Adrenal gland (tissue), 12 donors: ENCODE data around the gene CLEC2A. TPM values are rescaled to one million over a fixed set of nuclear protein-coding genes. Genes with fewer than 3 reads are reported as not detected.

Experiments
- DNase-seq, 7 donors: peaks; one replicate each; pipeline ENCODE4 v3.0.0-alpha.2; 2019 to 2020
- H3K27ac ChIP-seq, 5 donors: fragments of 200-600 bp; sonication (generic) in 4 of 5; 1 replicate in 3 of 5; 2 replicates in 2 of 5; pipeline versions ENCODE4 v1.5.1 to v1.8.0; 2016 to 2020; ENCODE audit warnings: mild to moderate bottlenecking in 1 of 5
- H3K27me3 ChIP-seq: fragments of 200-600 bp; 2 replicates; pipeline ENCODE4 v1.8.0; 2021
- H3K36me3 ChIP-seq, 2 donors: fragments of 200-600 bp; replicated peaks in 1 of 2; 1 replicate in 1 of 2; 2 replicates in 1 of 2; pipeline versions ENCODE4 v1.5.1 to v1.8.0; 2018 to 2022
- H3K4me1 ChIP-seq, 2 donors: fragments of 200-600 bp; replicated peaks in 1 of 2; 1 replicate in 1 of 2; 2 replicates in 1 of 2; pipeline versions ENCODE4 v1.5.1 to v1.8.0; 2018 to 2021
- H3K4me3 ChIP-seq, 4 donors: fragments of 200-600 bp; sonication (generic) in 3 of 4; one replicate each; pipeline ENCODE4 v1.5.1; 2016 to 2018
- H3K9me3 ChIP-seq, 3 donors: fragments of 200-600 bp; sonication (generic) in 1 of 3; replicated peaks in 1 of 3; 1 replicate in 2 of 3; 2 replicates in 1 of 3; pipeline versions ENCODE4 v1.5.1 to v1.8.0; 2016 to 2021
- POLR2A ChIP-seq, 2 donors: fragments of 450-650 bp; IDR thresholded peaks; one replicate each; pipeline ENCODE4 v1.6.1; 2017; ENCODE audit warnings: antibody characterized with exemption in 2 of 2, mild to moderate bottlenecking in 2 of 2, moderate library complexity in 1 of 2
- WGBS, 4 donors: extraction: QIAGEN DNeasy Blood & Tissue Kit in 2 of 4; methylation state at CpG; one replicate each; pipeline versions ENCODE4 v1.1.5 to v1.1.7; 2013 to 2017; 5-methylcytosine and 5-hydroxymethylcytosine counted together
- intact Hi-C, 2 donors: fragments of 100-400 bp; cut with DNase I; formaldehyde crosslinking; loops; one replicate each; pipeline versions ENCODE4 v1.14.1 to v1.15.0; 2022 to 2023
- polyA plus RNA-seq, 3 donors: library from polyadenylated mRNA; stranded (reverse); fragments of 200-250 nt in 2 of 3; fragments of 350-450 nt in 1 of 3; fragmentation: Illumina TruSeq in 1 of 3; extraction: RNeasy Lipid Tissue Mini Kit (QIAGEN cat#74804) in 1 of 3; gene quantifications; one replicate each; pipeline ENCODE4 v1.2.3, GENCODE V29; 2013 to 2014
- total RNA-seq, 9 donors: library from RNA; depleted of rRNA in 4 of 9; stranded (reverse); fragments of >200 nt in 4 of 9; fragments of 120-200 nt in 1 of 9; fragmentation: NEBNext Ultra II Directional in 1 of 9; extraction: Animal tissue kit (Norgen Biotek cat#: 25700) in 1 of 9; gene quantifications; one replicate each; pipeline versions ENCODE4 v1.1.0 to v1.2.4, GENCODE V29; 2013 to 2023
- TF ChIP-seq, protein P1 (sequence below), 6 experiments: fragments of 450-650 bp in 4 of 6; fragments of 200-600 bp in 2 of 6; sonication (generic) in 1 of 6; IDR thresholded peaks; 1 replicate in 5 of 6; 2 replicates in 1 of 6; pipeline versions ENCODE4 v1.5.1 to v1.8.0; 2016 to 2021; ENCODE audit warnings: antibody characterized with exemption in 6 of 6, mild to moderate bottlenecking in 2 of 6, moderate library complexity in 1 of 6
- donor health status: healthy with polysubstance abuse.
- donor health status: Bipolar disorder and iron deficiency.
- donor health status: DM: yes; HTN: yes; CAD: no.
- donor health status: DM: no; HTN: no; CAD: no.
- donor health status: DM: no; HTN: no; CAD: no.
- donor health status: DM: yes; HTN: yes; CAD: no.

The CLEC2A gene
- total and polyA plus RNA-seq, 12 donors = not detected

- no peak for DNase-seq
- Histone ChIP-seq H3K27me3 (no peaks in the 10 kb centered on the region), H3K27ac (no peak overlapping the region), H3K36me3 (no peaks in the 10 kb centered on the region), H3K4me1 (no peaks in the 10 kb centered on the region), H3K4me3 (no peak overlapping the region), H3K9me3 (no peaks in the 10 kb centered on the region)
- no peak for TF ChIP-seq POLR2A (IDR thresholded peaks at IDR 0.05)
- TF ChIP-seq, protein P1, sequence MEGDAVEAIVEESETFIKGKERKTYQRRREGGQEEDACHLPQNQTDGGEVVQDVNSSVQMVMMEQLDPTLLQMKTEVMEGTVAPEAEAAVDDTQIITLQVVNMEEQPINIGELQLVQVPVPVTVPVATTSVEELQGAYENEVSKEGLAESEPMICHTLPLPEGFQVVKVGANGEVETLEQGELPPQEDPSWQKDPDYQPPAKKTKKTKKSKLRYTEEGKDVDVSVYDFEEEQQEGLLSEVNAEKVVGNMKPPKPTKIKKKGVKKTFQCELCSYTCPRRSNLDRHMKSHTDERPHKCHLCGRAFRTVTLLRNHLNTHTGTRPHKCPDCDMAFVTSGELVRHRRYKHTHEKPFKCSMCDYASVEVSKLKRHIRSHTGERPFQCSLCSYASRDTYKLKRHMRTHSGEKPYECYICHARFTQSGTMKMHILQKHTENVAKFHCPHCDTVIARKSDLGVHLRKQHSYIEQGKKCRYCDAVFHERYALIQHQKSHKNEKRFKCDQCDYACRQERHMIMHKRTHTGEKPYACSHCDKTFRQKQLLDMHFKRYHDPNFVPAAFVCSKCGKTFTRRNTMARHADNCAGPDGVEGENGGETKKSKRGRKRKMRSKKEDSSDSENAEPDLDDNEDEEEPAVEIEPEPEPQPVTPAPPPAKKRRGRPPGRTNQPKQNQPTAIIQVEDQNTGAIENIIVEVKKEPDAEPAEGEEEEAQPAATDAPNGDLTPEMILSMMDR (IDR thresholded peaks at IDR 0.05) = no peak
- intact Hi-C loops = no loop called here
- WGBS, 4 donors = 58 to 76% (median 65%) methylated on average over 2 of the region's 2 CpGs
Measured at GRCh38 chr12:9900930-9901329, 31.2 kb downstream of the CLEC2A start.

DNA sequence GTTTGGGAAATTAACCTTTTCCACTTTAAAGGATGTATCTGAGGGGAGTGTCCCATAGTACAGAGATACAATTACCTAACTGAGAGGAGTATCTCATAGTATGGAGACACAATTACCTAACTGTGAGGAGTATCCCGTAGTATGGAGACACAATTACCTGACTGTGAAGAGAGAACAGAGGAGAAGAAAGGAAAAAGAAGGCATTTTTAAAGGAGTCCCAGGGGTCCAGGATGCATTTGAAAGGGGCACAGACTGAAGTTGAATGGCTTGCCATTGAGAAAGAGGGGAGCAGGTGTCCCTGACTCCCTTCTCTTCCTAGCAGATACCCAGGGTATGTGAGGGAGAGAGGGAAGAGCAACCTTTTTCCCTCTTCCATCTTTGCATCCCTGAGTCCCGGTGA is 33.0 kb downstream of the CLEC2A start:
- H3K27me3 ChIP-seq = no peaks in the 10 kb centered on the region
- H3K4me1 ChIP-seq = no peaks in the 10 kb centered on the region
- no peak overlapping the region for H3K4me3 ChIP-seq
- no peak for DNase-seq
- 74 to 94% (median 85%) methylated on average over 2 of the region's 2 CpGs for WGBS, 4 donors
- H3K36me3 ChIP-seq = no peaks in the 10 kb centered on the region
- intact Hi-C loops = no loop called here
- H3K27ac ChIP-seq = no peak overlapping the region
- TF ChIP-seq POLR2A (IDR thresholded peaks at IDR 0.05) = no peak
- TF ChIP-seq, protein P1 (IDR thresholded peaks at IDR 0.05) = no peak
- no peaks in the 10 kb centered on the region for H3K9me3 ChIP-seq

DNA sequence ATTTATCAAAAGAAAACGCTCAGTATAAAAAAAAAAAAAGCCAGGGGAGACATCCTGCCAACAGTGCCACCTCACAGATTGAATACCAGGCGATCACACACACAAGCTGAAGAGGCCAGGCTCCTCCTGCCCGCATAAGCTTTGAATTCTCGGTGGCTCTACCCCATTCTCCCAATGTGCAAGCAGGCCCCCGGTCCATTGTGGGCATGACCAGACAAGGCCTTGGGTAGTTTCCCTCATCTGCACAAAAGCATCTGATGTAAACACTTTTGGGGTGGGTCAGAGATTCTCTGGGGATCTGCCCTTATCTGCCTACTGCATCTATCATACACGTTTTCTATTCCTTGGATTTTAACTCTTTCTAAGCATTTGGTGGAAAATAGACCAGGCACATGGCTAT is 34.6 kb downstream of the CLEC2A start:
- DNase-seq = no peak
- no peak overlapping the region for H3K4me3 ChIP-seq
- H3K9me3 ChIP-seq = no peaks in the 10 kb centered on the region
- TF ChIP-seq, protein P1 (IDR thresholded peaks at IDR 0.05) = no peak
- no peak for TF ChIP-seq POLR2A (IDR thresholded peaks at IDR 0.05)
- H3K27ac ChIP-seq = no peak overlapping the region
- no peaks in the 10 kb centered on the region for H3K27me3 ChIP-seq
- intact Hi-C loops = no loop called here
- no peaks in the 10 kb centered on the region for H3K4me1 ChIP-seq
- WGBS, 4 donors = 73 to 83% (median 75%) methylated on average over 6 of the region's 6 CpGs
- H3K36me3 ChIP-seq = no peaks in the 10 kb centered on the region

DNA sequence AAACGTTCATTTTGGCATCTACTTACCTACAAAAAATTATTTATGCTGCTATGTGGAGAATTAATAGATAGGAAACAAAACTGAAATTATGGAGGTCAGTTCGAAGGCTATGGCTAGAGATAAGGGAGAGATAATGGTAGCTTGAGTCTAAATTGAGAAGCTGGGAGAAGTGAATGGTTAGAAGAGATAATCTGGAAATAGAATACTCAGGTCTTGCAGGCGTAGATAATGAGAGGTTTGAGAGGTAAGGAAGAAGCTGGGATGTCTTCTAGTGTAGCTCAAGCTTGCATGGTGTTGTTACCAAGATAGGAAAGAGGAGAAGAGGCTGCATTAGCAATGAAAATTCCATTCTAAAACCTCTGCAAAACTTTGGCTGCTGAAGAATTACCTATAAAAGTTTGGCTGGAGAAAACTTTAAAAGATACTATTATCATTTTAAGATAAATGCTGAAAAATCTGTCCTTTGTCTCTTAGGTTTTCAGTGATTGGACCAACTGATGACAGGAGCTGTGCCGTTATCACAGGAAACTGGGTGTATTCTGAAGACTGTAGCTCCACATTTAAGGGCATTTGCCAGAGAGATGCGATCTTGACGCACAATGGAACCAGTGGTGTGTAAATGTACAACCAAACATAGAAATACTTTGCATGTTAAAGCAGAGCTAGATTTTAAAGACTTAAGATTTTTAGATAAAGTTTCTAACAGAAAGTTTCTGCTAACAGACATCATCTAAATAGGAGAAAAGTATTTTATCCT is 36.8 kb downstream of the CLEC2A start:
- no peaks in the 10 kb centered on the region for H3K36me3 ChIP-seq
- no peak for TF ChIP-seq POLR2A (IDR thresholded peaks at IDR 0.05)
- TF ChIP-seq, protein P1 (IDR thresholded peaks at IDR 0.05) = no peak
- H3K27ac ChIP-seq = no peak overlapping the region
- no peak for DNase-seq
- intact Hi-C loops = no loop called here
- no peak overlapping the region for H3K4me3 ChIP-seq
- no peaks in the 10 kb centered on the region for H3K27me3 ChIP-seq
- H3K9me3 ChIP-seq = no peaks in the 10 kb centered on the region
- WGBS, 4 donors = 56 to 67% (median 62%) methylated on average over 6 of the region's 6 CpGs
- H3K4me1 ChIP-seq = no peaks in the 10 kb centered on the region
